H1 (cell line): ENCODE data around the gene CMSS1. TPM values are rescaled to one million over a fixed set of nuclear protein-coding genes. Genes with fewer than 3 reads are reported as not detected.

ENCODE experiments used
- CTCF ChIA-PET: fragments of 300-600 bp; sonication (Branson Sonifier 250); formaldehyde crosslinking; loops from one replicate; lab custom pipeline; 2021; ENCODE audit not compliant: partially characterized antibody; lab: Charles Lee
- POLR2A ChIA-PET: fragments of 300-600 bp; sonication (Branson Sonifier 250); formaldehyde crosslinking; loops from one replicate; lab custom pipeline; 2021; ENCODE audit warnings: inconsistent platforms; ENCODE audit not compliant: partially characterized antibody; lab: Charles Lee
- DNase-seq, 2 experiments: peaks; one replicate each; pipeline versions ENCODE4 v3.0.0 to v3.0.0-alpha.2; 2010 to 2022; ENCODE audit warnings: low spot score in 2 of 2, low read depth in 1 of 2, mixed read lengths in 1 of 2
- FAIRE-seq: peaks from 2 replicates; lab custom pipeline; 2011; peaks lifted over from hg19 to GRCh38; lab: Jason Lieb, UNC
- H2AFZ ChIP-seq: 2 replicates; pipeline ENCODE4 v1.8.1; 2012; ENCODE audit warnings: low read length, inconsistent platforms
- H2AK5ac ChIP-seq: 2 replicates; pipeline ENCODE4 v1.6.1; 2013; ENCODE audit warnings: low read depth, low read length
- H2BK120ac ChIP-seq: replicated peaks from 2 replicates; pipeline ENCODE3; 2013; ENCODE audit warnings: low read depth, low read length, inconsistent platforms
- H2BK12ac ChIP-seq: 2 replicates; pipeline ENCODE4 v1.6.1; 2013; ENCODE audit warnings: low read depth, low read length
- H2BK15ac ChIP-seq: 2 replicates; pipeline ENCODE4 v1.6.1; 2013; ENCODE audit warnings: low read length
- H2BK20ac ChIP-seq: 2 replicates; pipeline ENCODE4 v1.6.1; 2013; ENCODE audit warnings: low read length
- H2BK5ac ChIP-seq: 2 replicates; pipeline ENCODE4 v1.6.1; 2013; ENCODE audit warnings: low read depth, low read length
- H3K14ac ChIP-seq: 2 replicates; pipeline ENCODE4 v1.6.1; 2013; ENCODE audit warnings: inconsistent platforms; ENCODE audit not compliant: insufficient read length
- H3K18ac ChIP-seq: 2 replicates; pipeline ENCODE4 v1.6.1; 2013; ENCODE audit warnings: low read length; ENCODE audit errors: extremely low read depth
- H3K23ac ChIP-seq: 2 replicates; pipeline ENCODE4 v1.6.1; 2013; ENCODE audit warnings: inconsistent platforms; ENCODE audit not compliant: insufficient read length
- H3K23me2 ChIP-seq: 2 replicates; pipeline ENCODE4 v1.6.1; 2013; ENCODE audit warnings: low read depth, low read length
- H3K27ac ChIP-seq: 2 replicates; pipeline ENCODE4 v1.6.1; 2011; ENCODE audit warnings: low read depth, low read length, inconsistent platforms
- H3K27me3 ChIP-seq, 4 experiments: replicated peaks in 1 of 4; 1 replicate in 1 of 4; 2 replicates in 3 of 4; pipeline versions ENCODE4 v1.6.1 to v1.8.1; 2011 to 2013; ENCODE audit warnings: low read length in 3 of 4, mild to moderate bottlenecking in 3 of 4, inconsistent platforms in 2 of 4, mixed read lengths in 2 of 4, moderate library complexity in 1 of 4; ENCODE audit not compliant: control insufficient read depth in 3 of 4, insufficient read depth in 3 of 4; ENCODE audit errors: extremely low read depth in 1 of 4
- H3K36me3 ChIP-seq, 4 experiments: 2 replicates each; pipeline versions ENCODE4 v1.6.1 to v1.8.1; 2011 to 2013; ENCODE audit warnings: mild to moderate bottlenecking in 4 of 4, low read length in 3 of 4, moderate library complexity in 2 of 4, control low read depth in 1 of 4, inconsistent platforms in 1 of 4; ENCODE audit not compliant: insufficient read depth in 4 of 4, control insufficient read depth in 2 of 4
- H3K4ac ChIP-seq: replicated peaks from 2 replicates; pipeline ENCODE3; 2013; ENCODE audit warnings: low read length, low read depth, mixed read lengths, inconsistent platforms; ENCODE audit not compliant: insufficient read length
- H3K4me1 ChIP-seq, 4 experiments: replicated peaks in 1 of 4; 1 replicate in 1 of 4; 2 replicates in 3 of 4; pipeline versions ENCODE4 v1.6.1 to v1.8.1; 2011 to 2013; ENCODE audit warnings: low read length in 3 of 4, inconsistent platforms in 2 of 4, mixed read lengths in 1 of 4; ENCODE audit not compliant: insufficient read depth in 4 of 4, control insufficient read depth in 3 of 4
- H3K4me2 ChIP-seq, 2 experiments: 2 replicates each; pipeline versions ENCODE4 v1.6.1 to v1.8.1; 2011 to 2013; ENCODE audit warnings: low read depth in 2 of 2, low read length in 2 of 2, control low read depth in 1 of 2, inconsistent platforms in 1 of 2, mild to moderate bottlenecking in 1 of 2; ENCODE audit not compliant: insufficient read depth in 1 of 2
- H3K4me3 ChIP-seq, 4 experiments: fragments of 200-600, 300-600 bp in 1 of 4; sonication (generic), shearing (Covaris generic), sonication (Bioruptor Twin) in 1 of 4; 2 replicates each; pipeline versions ENCODE4 v1.5.1 to v1.8.1; 2011 to 2016; ENCODE audit warnings: low read length in 4 of 4, low read depth in 3 of 4, control low read depth in 2 of 4, inconsistent platforms in 2 of 4, mild to moderate bottlenecking in 2 of 4, mixed read lengths in 1 of 4, moderate library complexity in 1 of 4; ENCODE audit not compliant: insufficient read depth in 2 of 4; ENCODE audit errors: extremely low read depth in 1 of 4
- H3K56ac ChIP-seq: replicated peaks from 2 replicates; pipeline ENCODE3; 2013; ENCODE audit warnings: low read depth, mild to moderate bottlenecking, mixed read lengths, low read length, inconsistent platforms; ENCODE audit not compliant: insufficient read length
- H3K79me1 ChIP-seq: 2 replicates; pipeline ENCODE4 v1.6.1; 2013; ENCODE audit warnings: low read depth, low read length, control low read depth
- H3K79me2 ChIP-seq, 2 experiments: 2 replicates each; pipeline versions ENCODE4 v1.6.1 to v1.8.1; 2012 to 2013; ENCODE audit warnings: low read length in 2 of 2, mild to moderate bottlenecking in 2 of 2, inconsistent platforms in 1 of 2; ENCODE audit not compliant: insufficient read depth in 2 of 2, control insufficient read depth in 1 of 2
- H3K9ac ChIP-seq, 4 experiments: replicated peaks in 1 of 4; 1 replicate in 1 of 4; 2 replicates in 3 of 4; pipeline versions ENCODE4 v1.6.1 to v1.8.1; 2011 to 2013; ENCODE audit warnings: low read depth in 3 of 4, low read length in 3 of 4, control low read depth in 2 of 4, mild to moderate bottlenecking in 2 of 4, moderate library complexity in 2 of 4, inconsistent platforms in 1 of 4; ENCODE audit errors: extremely low read depth in 1 of 4
- H3K9me3 ChIP-seq, 2 experiments: 2 replicates each; pipeline versions ENCODE4 v1.6.1 to v1.8.1; 2012 to 2013; ENCODE audit warnings: mild to moderate bottlenecking in 2 of 2, moderate library complexity in 2 of 2, control low read depth in 1 of 2, inconsistent platforms in 1 of 2, low read depth in 1 of 2, low read length in 1 of 2, mixed read lengths in 1 of 2; ENCODE audit not compliant: insufficient read depth in 2 of 2
- H4K20me1 ChIP-seq, 2 experiments: replicated peaks in 1 of 2; 2 replicates each; pipeline versions ENCODE3 to v1.8.1; 2011 to 2013; ENCODE audit warnings: inconsistent platforms in 2 of 2, low read length in 2 of 2, mild to moderate bottlenecking in 1 of 2; ENCODE audit not compliant: insufficient read depth in 2 of 2, control insufficient read depth in 1 of 2
- H4K5ac ChIP-seq: 2 replicates; pipeline ENCODE4 v1.6.1; 2013; ENCODE audit warnings: low read length, low read depth, mixed read lengths, inconsistent platforms; ENCODE audit not compliant: insufficient read length
- H4K8ac ChIP-seq: 2 replicates; pipeline ENCODE4 v1.8.0; 2013; ENCODE audit warnings: mild to moderate bottlenecking, moderate library complexity, low read length, inconsistent platforms; ENCODE audit not compliant: insufficient read depth; ENCODE audit errors: extremely low read depth
- H4K91ac ChIP-seq: replicated peaks from 2 replicates; pipeline ENCODE3; 2013; ENCODE audit warnings: low read length, mixed read lengths, inconsistent platforms; ENCODE audit not compliant: insufficient read length
- CTBP2 ChIP-seq: IDR thresholded peaks from 2 replicates; pipeline ENCODE4 v1.7.0; 2011; ENCODE audit warnings: borderline replicate concordance, mild to moderate bottlenecking, moderate library complexity, mixed read lengths, low read length; ENCODE audit not compliant: insufficient read depth, insufficient read length
- POLR2AphosphoS5 ChIP-seq: IDR thresholded peaks from 2 replicates; pipeline ENCODE4 v1.6.1; 2011; ENCODE audit warnings: low read depth, low read length
- YY1 ChIP-seq: IDR thresholded peaks from 2 replicates; pipeline ENCODE4 v1.6.1; 2011; ENCODE audit warnings: low read depth, mild to moderate bottlenecking, low read length
- WGBS, 2 experiments: shearing (Covaris generic) in 1 of 2; methylation state at CpG; one replicate each; pipeline versions ENCODE4 v1.1.6 to v1.1.7; 2013 to 2015; ENCODE audit warnings: low lambda C conversion rate in 2 of 2, mixed read lengths in 2 of 2, inconsistent platforms in 1 of 2, low coverage in 1 of 2, missing lambda C conversion rate in 1 of 2; ENCODE audit not compliant: insufficient replicate concordance in 2 of 2, insufficient coverage in 1 of 2, insufficient read length in 1 of 2; ENCODE audit errors: extremely low coverage in 1 of 2, missing lambda C conversion rate in 1 of 2; 5-methylcytosine and 5-hydroxymethylcytosine counted together
- polyA plus RNA-seq, 7 experiments: library from polyadenylated mRNA; depleted of rRNA in 3 of 7; stranded (reverse) in 5 of 7; unstranded in 2 of 7; fragments of >200 nt in 5 of 7; fragments of 200-250 nt in 2 of 7; gene quantifications; 1 replicate in 5 of 7; 2 replicates in 1 of 7; 4 replicates in 1 of 7; pipeline versions ENCODE4 v1.2.1 to v1.2.3, GENCODE V29; 2011 to 2013; ENCODE audit warnings: missing spikeins in 2 of 7, mixed read lengths in 2 of 7
- total RNA-seq: library from RNA; stranded (reverse); fragmentation: NEBNext Ultra II Directional; extraction: Animal tissue kit (Norgen Biotek cat#: 25700); gene quantifications from 2 replicates; pipeline ENCODE4 v1.2.1, GENCODE V29; 2021

CMSS1 gene
- total and polyA plus RNA-seq, 2 of the 8 experiments (the other 6 are each of a cell fraction or from before 2014, with no cell fraction given) = 15.2 to 75.1 TPM

DNA sequence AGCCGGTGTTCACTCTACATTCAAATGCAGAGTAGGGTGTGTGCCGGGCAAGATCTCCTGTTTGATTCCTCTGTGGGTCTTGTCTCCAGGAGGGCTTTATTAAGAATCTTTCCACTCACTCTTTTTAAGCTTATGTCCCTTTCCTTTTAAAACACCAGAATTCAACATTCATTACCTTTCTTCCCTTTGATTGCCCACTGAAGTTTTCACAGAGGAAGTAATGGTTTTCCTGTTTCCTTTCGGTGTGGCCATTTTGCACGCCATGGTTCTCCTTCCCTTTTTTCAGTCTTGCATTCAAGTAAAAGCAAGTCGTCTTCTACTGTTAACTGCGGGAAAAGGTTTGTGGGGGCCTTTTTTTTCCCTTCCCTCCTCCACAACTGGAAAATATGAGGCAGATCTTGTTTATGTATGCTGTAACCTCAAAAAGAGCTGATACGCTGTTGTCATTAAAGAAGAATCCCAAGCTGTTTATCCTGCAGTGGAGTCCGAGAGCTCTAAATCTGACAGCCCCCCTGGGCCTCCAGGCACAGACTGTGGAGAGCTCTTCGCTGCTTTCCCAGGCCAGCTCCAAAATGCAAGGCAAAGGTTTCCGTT, 256.1 kb downstream of the CMSS1 start:
- ChIA-PET POLR2A (interaction anchor here (1.6 kb wide), 1 partner anchor 9 kb away, joined by 3 read pairs; no protein-coding TSS in a partner anchor), CTCF (interaction anchor here (0.7 to 2.3 kb wide), 5 partner anchors 13 to 230 kb away, joined by 3 to 17 read pairs (median 3); no protein-coding TSS in a partner anchor)
- H4K5ac ChIP-seq = no peak overlapping the region
- no peak overlapping the region; the same call in 1 of the 2 replicates for H2BK20ac ChIP-seq
- no peak overlapping the region; a peak in 1 of 8 replicates for H3K4me3 ChIP-seq
- H3K23me2 ChIP-seq = no peaks in the 10 kb centered on the region
- WGBS, 2 experiments = 58% methylated on average over 10 of the region's 10 CpGs; no CpG with 5 or more reads in 1 of the 2 experiments
- H3K4ac ChIP-seq = no peak overlapping the region
- no peak overlapping the region for H2BK15ac ChIP-seq
- no peak overlapping the region for H2BK120ac ChIP-seq
- no peaks in the 10 kb centered on the region for H3K9me3 ChIP-seq
- H2AK5ac ChIP-seq = no peak overlapping the region
- H4K20me1 ChIP-seq = no peaks in the 10 kb centered on the region
- H3K18ac ChIP-seq = no peak overlapping the region
- no peak overlapping the region for H2BK12ac ChIP-seq
- H3K79me2 ChIP-seq = no peaks in the 10 kb centered on the region
- H2AFZ ChIP-seq = no peak overlapping the region
- TF ChIP-seq YY1 (peak; percentile 47; the same call in 1 of the 2 replicates), POLR2AphosphoS5 (no peak), CTBP2 (no peak)
- no peak overlapping the region for H3K9ac ChIP-seq
- no peaks in the 10 kb centered on the region for H3K79me1 ChIP-seq
- no peak overlapping the region for H3K56ac ChIP-seq
- H4K91ac ChIP-seq = no peak overlapping the region
- DNase-seq = peak in 1 of 2 experiments; percentile 1
- no peaks in the 10 kb centered on the region for H3K27me3 ChIP-seq
- no peak overlapping the region for H3K27ac ChIP-seq
- no peak overlapping the region for H3K14ac ChIP-seq
- no peaks in the 10 kb centered on the region for H3K36me3 ChIP-seq
- peaks cover 2 to 6% (median 4%) of the 10 kb centered on the region in 4 experiments; a peak in 3 of 7 replicates for H3K4me1 ChIP-seq
- H2BK5ac ChIP-seq = no peak overlapping the region
- H4K8ac ChIP-seq = no peak overlapping the region
- peak overlapping the region in 1 of 2 experiments; percentile 20; a peak in 3 of 4 replicates for H3K4me2 ChIP-seq
- no peak overlapping the region for H3K23ac ChIP-seq
- FAIRE-seq = no peak
